HT-29 (cell line): ENCODE results near the gene BABAM2. TPM values are rescaled to one million over a fixed set of nuclear protein-coding genes. Genes with fewer than 3 reads are reported as not detected.
"Not testable (repeated sequence)": the region's sequence is repeated elsewhere in the genome, so short reads cannot be mapped to it uniquely, and the experiment has no call there.

Experiments
- DNase-seq: peaks from one replicate; pipeline ENCODE4 v3.0.0-alpha.2; 2015; ENCODE audit warnings: low spot score
- total RNA-seq: library from RNA; depleted of rRNA; stranded (reverse); fragments of >200 nt; shearing (Covaris generic); gene quantifications from 2 replicates; pipeline ENCODE4 v1.2.3, GENCODE V29; 2014

The BABAM2 gene
- total RNA-seq, 1 experiment from 2014 or later: 7.0 TPM

GRCh38 chr2:28326881-28327505 is 436.5 kb downstream of the BABAM2 start:
- no peak for DNase-seq

- no peak for DNase-seq
These were observed 437.0 kb downstream of the BABAM2 start for GRCh38 chr2:28327581-28327955.

GRCh38 chr2:28327956-28328922 is 437.7 kb downstream of the BABAM2 start:
- DNase-seq: no peak

DNA sequence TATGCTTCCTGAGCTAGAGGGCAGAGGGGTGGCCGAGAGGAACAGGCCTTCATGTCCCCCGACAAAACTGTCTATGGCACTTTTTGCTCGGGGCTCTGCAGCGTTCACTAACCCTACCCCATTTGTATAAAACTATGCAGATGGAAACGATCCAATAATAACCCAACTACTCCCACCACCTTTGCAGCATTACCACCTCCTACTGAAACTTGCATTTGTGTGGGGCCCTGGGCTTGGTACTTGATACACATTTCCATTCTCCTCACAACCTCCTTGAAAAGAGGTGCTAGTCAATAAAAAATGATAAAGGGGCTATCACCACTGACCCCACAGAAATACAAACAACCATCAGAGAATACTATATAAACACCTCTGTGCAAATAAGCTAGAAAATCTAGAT is 438.7 kb downstream of the BABAM2 start:
- no peak for DNase-seq

DNA sequence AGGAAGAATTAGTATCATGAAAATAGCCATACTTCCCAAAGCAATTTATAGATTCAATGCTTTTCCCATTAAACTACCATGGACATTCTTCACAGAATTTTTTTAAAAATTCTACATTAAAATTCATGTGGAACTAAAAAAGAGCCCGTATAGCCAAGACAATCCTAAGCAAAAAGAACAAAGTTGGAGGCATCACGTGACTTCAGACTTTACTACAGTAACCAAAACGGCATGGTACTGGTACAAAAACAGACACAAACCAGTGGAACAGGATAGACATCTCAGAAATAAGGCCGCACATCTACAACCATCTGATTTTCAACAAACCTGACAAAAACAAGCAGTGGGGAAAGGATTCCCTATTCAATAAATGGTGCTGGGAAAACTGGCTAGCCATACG is 440.2 kb downstream of the BABAM2 start:
- DNase-seq: not testable (repeated sequence)

GRCh38 chr2:28331797-28332196 is 441.3 kb downstream of the BABAM2 start:
- not testable (repeated sequence) for DNase-seq

GRCh38 chr2:28332696-28333095 is 442.2 kb downstream of the BABAM2 start:
- DNase-seq: no peak

DNA sequence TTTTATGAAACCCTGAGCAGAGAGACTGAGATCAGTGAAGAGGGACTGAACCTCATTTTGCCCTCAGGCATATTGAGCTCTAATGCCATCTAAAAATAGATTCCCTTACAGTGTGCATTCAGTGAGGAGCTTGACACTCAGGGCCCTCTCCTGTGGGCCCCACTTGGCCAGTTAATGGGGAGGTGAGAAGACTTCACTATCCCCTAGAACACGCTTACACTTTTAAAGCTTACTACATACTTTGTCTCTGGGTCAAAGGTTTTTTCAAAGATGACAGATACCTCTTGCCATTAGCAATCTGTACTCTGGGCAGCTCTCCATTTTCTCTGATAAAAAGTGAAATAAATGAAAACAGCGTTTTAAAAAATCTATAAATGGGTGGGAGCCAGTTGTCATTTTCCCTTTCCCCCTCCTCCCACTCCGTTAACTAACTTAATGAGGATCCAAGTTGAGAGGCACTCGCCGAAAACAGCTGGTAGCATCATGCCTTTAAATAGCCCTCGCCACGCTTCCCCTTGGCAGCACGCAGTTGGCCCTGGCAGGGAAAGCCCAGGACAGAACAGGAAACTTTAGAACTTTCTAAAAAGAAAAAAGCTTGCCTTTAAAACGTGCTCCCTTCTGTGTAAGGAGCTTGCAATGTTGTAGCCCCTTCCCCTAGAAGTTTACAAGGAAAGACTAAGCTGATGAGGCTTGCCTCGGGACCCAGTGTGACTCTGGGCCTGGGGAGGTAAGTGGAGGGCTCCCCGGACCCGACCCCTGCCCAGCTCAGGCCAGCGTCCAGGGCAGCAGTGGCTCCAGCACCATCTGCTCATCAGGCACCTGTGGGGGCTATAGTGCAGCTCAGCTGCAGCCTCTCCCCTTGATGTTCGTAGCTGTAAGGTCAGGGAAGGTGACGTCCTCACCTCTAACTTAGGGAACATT is 443.3 kb downstream of the BABAM2 start:
- no peak for DNase-seq

GRCh38 chr2:28334527-28334894 is 444.0 kb downstream of the BABAM2 start:
- DNase-seq: no peak

DNA sequence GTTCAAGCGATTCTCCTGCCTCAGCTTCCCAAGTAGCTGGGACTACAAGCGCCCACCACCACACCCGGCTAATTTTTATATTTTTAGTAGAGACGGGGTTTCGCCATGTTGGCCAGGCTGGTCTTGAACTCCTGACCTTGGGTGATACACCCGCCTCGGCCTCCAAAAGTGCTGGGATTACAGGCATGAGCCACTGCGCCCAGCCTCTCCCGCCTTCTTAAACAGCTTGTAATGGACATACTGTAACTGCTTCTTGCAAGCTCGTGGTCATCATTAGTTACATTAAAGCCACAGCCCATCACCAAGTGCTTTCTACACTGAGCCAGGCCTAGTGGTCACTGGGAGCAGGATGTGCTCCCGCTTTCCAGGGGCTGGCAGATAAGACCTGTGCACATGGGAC is 444.7 kb downstream of the BABAM2 start:
- not testable (repeated sequence) for DNase-seq

- no peak for DNase-seq
These were observed 445.1 kb downstream of the BABAM2 start for GRCh38 chr2:28335666-28336065.

- no peak for DNase-seq
These were observed 445.9 kb downstream of the BABAM2 start for GRCh38 chr2:28336264-28336980.

- DNase-seq: no peak
These were observed 446.6 kb downstream of the BABAM2 start for GRCh38 chr2:28336982-28337627.

DNA sequence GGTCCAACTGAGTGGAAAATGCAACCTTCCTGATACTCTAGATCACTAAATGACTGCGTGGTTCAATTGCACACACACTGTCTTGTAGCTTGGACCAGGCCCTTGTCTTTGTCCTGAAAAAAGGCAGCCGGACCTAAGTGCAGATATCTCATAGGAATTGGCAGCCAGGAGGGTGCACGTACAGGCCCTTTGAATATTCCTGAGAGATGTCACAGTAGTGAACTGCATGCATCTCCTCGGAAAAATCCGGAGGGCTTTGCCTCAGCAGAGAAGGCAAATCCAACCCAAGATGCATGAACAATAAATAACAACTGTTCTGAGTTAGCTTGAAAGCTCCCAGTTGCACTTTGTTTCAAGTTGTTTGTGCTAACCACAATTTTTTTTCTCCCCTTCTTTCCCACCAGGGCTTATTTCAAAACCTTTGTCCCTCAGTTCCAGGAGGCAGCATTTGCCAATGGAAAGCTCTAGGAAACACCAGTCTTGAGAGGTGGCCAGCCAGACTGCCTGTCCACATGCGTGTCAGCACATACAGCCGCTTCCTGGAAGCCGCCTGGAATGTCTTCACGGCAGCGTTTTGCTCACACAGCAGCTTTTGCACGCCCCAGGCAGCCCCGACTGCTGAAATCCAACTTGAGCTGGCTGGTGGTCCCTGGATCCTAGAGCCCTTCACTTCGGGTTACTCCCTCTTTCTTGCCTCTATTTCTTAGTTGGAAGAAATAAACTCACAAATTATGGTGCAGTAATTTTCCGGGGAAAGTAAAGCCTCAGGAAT is 447.7 kb downstream of the BABAM2 start:
- no peak for DNase-seq

DNA sequence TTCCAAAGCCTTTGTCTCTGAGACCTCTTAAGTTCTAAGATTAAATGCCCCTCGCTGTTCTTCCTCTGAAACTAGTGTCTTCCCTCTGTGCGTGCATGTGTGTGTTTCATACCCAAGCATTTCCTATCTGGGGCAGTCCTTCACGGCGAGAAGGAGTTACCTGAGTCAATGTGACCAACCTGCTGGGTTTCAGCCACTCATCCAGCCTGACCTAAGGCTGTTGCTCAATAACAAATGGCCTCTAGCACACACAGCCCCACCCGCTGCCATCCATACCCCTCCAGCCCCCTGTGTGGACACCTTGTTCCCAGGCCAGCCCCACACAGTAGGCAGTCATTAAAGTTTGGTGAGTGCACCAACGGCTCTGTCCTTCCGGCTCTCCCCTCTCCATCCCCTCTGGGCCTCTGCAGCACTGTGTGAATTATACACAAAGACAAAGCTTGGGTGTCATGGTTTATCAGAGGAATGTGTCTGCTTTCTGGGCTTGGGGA is 448.3 kb downstream of the BABAM2 start:
- no peak for DNase-seq

DNA sequence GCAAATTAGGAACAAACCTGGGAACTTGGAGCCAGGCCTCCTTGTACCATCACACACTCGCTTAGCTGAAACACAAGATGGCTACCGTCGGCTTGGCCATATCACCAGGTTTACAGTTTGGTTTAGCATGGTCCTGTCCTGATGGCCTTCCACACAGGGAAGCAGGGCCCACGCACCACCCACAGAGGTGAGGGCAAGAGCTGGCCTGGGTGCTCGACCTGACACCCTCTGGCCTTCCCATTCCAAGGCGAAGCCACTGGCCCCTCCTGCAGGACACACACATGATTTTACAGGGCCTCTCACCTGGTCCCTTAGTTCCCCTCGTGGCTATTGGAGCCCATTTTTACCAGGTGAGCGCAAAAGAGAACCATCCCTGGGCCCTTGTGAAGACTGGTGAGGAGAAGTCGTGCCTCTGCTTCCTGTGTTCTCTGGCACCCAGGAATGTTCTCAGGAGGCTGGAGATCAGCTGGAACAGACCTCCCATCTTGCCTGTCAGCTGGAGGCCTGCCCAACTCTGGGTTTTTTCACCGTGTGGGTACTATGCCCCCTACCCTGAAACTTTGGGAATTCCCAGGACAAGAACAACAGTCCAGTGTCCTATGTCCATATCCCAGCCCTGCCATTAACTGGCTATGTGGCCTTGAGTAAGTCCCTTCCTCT is 449.1 kb downstream of the BABAM2 start:
- DNase-seq: no peak

DNA sequence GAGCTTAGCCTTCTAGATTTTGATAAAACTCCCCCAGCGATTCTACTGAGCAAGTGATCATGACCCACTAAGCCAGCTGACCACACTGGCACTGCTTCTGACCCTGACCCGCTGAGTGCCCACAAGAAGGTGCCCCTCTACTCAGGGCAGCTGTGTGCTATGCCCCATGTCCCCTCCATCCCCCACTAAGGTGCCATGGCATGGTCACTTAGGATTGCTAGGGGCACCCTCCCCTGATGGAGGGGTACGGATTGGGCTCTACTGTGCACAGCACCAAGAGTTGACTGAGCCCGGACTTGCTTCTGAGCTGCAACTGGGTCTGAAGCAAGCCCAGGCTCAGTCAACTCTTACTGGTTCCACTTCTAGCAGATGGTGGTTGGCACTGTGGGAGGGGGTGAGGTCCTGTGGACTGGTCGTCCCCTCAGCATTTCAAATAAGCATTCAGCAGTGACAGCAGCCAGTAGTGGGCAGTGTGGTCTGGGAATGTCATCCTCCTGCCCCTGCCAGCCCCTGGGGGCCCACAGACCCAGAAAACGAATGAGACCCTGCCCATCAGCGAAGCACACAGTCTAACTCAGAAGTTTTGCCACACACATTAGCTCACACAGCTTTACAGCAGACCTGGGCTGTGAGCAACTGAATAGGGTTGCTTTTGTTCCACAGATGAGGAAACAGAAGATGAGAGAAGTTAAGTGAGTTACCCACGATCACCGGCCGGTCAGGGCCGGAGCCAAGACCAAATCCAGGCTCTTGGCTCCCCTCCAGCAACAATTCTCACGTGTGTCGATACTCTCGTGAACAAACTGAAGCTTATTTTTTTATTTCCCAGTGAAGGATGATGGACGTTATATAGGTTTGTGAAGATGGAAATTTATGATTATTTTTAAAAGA is 450.0 kb downstream of the BABAM2 start:
- DNase-seq: no peak

- no peak for DNase-seq
These were observed 450.8 kb downstream of the BABAM2 start for GRCh38 chr2:28341208-28341891.
